GM18511 (cell line): ENCODE measurements around the gene RELN.

Experiments
- ATAC-seq: cut with Tn5 transposase; IDR thresholded peaks from one replicate; pipeline ENCODE4 v1.9.1; 2021; ENCODE audit warnings: mild to moderate bottlenecking, moderate library complexity; ENCODE audit not compliant: unreplicated experiment

RELN gene

GRCh38 chr7:103748680-103749079, 240.8 kb downstream of the RELN start:
- ATAC-seq, result no peak

GRCh38 chr7:103735377-103735776, 254.1 kb downstream of the RELN start:
- no peak for ATAC-seq

DNA sequence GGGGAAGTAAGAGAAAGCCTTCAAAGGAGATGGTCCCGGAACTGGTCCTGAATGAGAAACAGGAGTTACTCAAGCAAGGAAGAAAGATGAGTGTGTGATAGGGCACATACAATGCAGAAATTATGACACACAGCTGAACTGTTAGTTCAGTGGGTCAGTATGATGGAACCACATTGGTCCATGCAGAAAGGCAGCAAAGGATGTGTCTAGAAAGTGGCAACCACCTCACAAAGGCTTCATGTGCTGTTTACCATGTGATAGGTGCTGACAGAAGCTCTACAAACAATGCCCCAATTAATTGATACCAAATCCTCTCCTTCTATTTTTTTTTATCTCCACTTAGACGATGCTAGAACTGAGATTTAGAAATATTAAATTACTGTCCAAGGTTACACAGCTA, 258.3 kb downstream of the RELN start:
- ATAC-seq, result no peak

DNA sequence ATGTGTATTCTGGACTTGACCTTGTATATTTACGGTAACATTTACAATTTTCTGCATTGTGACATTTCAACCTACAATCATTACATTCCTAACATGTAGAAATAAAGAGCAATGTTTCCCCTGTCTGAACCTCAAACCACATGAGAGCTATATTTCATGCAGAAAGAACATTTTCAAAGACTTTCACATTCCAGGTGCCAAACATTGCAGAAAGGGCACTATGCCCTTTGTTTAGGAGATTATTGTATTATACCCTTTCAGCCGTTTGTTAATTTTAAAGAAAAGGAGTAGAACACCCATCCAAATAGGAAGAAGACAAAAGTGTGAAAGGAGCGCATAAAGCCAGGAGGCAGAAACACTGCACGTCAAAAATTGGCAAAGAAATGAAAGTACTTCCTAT, 260.4 kb downstream of the RELN start:
- ATAC-seq, result no peak

- no peak for ATAC-seq
Measured at GRCh38 chr7:103727982-103728610, 261.4 kb downstream of the RELN start.

- no peak for ATAC-seq
Measured at GRCh38 chr7:103719070-103719469, 270.4 kb downstream of the RELN start.

- ATAC-seq, result no peak
Measured at GRCh38 chr7:103718482-103719061, 270.9 kb downstream of the RELN start.

DNA sequence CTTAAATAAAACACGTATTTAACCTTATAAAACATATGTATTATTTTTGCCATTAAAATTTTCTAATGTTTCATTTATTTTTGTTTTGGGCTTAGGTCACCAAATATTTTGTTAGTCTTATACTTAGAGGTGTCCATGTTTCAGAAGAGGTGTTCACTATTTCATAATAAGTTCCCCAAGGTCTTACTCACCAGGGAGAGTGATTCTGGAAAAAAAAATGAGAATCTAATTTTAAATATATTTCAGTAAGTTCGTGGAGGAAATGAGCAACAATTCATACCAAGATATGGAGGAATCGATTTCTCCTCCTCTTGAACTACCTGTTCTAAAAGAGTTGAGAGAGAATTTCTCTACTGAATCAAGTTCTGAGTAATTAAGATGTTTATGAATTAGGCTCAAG, 271.9 kb downstream of the RELN start:
- no peak for ATAC-seq

GRCh38 chr7:103715376-103716120, 273.9 kb downstream of the RELN start:
- no peak for ATAC-seq

DNA sequence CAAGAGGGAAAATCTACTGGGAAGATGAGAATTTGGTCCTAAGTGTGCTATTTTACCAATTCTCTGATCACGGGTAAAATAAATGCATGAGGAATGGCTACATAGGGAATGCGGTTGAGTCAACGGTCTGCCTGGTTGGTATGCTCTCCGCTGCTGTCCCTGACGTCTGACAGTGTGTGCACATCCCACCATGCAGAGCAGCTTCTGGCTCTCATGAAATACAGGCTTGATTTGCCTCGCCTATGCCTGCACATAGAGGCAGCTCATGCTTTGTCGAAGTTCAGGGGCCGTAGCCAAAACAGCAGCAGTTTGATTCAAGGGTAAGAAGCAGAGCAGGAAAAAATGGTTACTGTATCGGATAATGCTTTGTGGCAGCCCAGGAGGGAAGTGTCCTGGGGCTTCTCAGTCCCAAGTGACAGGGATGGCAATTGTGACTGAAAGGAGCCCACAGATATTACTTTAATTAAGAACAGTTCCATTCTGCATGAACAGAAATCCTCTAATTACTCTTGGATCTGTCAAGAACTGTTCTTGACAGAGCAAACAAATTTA, 275.0 kb downstream of the RELN start:
- no peak for ATAC-seq

- no peak for ATAC-seq
Measured at GRCh38 chr7:103712991-103713778, 276.3 kb downstream of the RELN start.

GRCh38 chr7:103711413-103711812, 278.0 kb downstream of the RELN start:
- no peak for ATAC-seq

GRCh38 chr7:103710247-103710646, 279.2 kb downstream of the RELN start:
- ATAC-seq, result no peak

DNA sequence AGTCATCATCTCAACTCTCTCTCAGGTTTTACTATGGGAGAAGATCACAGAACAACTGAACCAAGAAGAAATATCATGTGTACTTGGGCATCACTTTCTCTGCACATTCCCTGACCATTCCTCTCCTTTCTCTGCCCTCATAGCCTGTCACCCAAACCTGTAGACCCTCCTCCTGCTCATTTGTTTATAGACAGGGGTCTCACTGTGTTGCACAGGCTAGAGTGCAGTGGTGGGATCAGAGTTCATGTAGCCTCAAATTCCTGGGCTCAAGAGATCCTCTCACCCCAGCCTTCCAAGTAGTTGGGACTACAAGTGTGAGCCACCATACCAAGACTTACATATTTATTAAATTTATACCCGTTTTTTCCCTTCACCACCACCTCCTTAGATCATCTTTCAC, 282.7 kb downstream of the RELN start:
- no peak for ATAC-seq

GRCh38 chr7:103705542-103705941, 283.9 kb downstream of the RELN start:
- no peak for ATAC-seq

DNA sequence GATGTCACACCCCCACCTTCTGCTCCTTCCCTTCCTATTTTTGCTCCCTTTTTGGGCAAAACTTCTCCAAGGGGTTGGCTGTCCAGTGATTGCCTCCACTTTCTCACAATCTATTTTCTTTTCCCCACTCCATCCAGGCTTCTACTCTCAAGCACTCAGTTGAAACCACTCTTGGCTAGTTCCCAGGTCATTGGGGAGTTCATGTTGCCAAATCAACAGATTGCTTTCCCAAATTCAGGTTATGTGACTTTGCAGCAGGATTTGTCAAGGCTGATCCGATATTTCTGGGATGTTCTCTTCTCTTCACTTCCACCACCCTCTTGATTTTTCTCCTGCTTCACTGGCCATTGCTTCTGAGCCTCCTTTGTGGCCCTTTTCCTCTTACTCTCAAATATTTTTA, 284.8 kb downstream of the RELN start:
- ATAC-seq, result no peak

GRCh38 chr7:103702982-103703381, 286.5 kb downstream of the RELN start:
- ATAC-seq, result no peak

DNA sequence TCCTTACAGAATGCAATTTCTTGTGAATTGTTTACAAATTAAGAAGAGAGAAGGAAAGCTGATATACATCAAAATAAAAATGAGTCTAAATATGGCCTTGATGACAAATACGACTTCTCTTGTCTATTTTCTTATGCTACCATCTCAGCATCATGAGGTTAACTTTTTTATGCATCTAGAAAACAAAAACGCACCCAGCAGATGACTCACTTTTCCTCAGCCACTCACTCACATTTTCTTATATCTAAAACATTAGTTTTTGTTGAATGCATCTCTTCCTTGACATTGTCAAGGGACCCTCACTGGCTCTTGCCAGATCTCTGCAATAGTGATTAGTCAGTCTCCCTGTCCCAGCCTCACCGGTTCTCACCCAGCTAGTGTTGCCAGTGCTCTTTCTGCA, 287.0 kb downstream of the RELN start:
- ATAC-seq, result no peak

DNA sequence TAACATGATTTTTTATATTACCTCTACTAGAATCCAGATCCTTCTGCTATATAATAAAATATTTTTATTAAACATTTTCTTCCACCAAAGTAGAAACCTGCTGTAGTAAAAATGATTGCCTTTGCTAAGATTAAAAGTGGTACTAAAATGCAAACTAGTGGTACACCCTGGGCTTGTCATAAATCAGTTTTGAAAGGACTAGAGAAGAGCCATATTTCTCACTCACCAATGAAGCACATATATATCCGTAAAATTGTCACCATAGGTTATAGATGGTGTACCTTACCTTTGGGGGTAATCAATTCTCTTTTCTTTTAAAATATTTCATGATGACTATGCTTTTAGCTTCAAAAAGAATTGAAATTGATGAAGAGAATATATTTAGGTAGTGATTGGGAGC, 290.4 kb downstream of the RELN start:
- ATAC-seq, result no peak

DNA sequence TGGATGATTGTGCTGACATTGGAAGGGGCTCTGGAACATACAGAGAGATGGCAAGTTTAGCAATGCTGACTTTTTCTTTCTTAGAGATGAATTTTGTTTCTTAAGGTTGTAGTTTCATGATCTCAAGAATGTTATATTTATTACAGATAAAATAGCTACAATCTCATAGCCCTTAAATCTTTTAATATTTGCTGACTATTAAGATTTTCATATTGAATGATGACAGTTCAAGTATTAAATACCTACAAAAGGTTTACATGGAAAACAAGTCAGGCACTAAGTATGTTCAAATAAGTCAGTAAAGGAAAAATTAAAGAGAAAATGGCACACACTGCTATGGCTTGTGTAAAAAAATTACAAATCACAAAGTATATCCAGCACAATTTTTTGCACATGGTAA, 291.4 kb downstream of the RELN start:
- no peak for ATAC-seq

GRCh38 chr7:103695521-103695920, 293.9 kb downstream of the RELN start:
- ATAC-seq, result no peak
